ENCODE data around the gene MRPL3.

DNA sequence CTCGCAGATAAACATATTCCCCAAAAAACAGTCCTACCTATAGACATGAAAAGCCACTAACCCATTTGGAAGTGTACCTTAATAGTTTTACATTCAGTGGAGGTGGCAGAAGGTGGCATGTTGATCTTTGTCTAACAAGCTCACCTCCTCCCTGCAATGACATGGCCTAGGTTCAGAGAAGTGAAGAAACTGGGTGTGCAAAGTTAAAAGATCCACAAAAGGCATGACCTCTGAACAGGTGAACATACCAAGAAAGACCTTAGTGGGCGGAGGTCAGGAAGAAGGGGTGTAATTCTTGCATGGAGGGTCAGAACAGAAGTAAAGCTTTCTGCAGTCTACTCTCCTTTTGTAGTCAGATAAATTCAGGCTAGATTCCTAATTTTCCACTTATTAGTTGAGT is 822 bp downstream of the MRPL3 start:
- TF ChIP-seq, protein P1, sequence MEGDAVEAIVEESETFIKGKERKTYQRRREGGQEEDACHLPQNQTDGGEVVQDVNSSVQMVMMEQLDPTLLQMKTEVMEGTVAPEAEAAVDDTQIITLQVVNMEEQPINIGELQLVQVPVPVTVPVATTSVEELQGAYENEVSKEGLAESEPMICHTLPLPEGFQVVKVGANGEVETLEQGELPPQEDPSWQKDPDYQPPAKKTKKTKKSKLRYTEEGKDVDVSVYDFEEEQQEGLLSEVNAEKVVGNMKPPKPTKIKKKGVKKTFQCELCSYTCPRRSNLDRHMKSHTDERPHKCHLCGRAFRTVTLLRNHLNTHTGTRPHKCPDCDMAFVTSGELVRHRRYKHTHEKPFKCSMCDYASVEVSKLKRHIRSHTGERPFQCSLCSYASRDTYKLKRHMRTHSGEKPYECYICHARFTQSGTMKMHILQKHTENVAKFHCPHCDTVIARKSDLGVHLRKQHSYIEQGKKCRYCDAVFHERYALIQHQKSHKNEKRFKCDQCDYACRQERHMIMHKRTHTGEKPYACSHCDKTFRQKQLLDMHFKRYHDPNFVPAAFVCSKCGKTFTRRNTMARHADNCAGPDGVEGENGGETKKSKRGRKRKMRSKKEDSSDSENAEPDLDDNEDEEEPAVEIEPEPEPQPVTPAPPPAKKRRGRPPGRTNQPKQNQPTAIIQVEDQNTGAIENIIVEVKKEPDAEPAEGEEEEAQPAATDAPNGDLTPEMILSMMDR (conservative IDR thresholded peaks at IDR 0.05; ENCODE audit: low read depth, low read length), result no peak
- no peak for TF ChIP-seq EZH2 (IDR thresholded peaks at IDR 0.05; ENCODE audit: borderline replicate concordance, low read depth, low read length, poor library complexity, severe bottlenecking)
